Activated CD4-positive, alpha-beta T cell treated with anti-CD3 and anti-CD28 coated beads, Interleukin-10, Interleukin-2, amounts not matched to agents 100 ng/mL and 50 ng/mL, durations not matched to agents 16 hours and 8 hours (primary cell): Measurements from ENCODE around the gene AMN.

Source experiments
- DNase-seq: peaks from one replicate; pipeline ENCODE4 v3.0.0-alpha.2; 2020

AMN gene

DNA sequence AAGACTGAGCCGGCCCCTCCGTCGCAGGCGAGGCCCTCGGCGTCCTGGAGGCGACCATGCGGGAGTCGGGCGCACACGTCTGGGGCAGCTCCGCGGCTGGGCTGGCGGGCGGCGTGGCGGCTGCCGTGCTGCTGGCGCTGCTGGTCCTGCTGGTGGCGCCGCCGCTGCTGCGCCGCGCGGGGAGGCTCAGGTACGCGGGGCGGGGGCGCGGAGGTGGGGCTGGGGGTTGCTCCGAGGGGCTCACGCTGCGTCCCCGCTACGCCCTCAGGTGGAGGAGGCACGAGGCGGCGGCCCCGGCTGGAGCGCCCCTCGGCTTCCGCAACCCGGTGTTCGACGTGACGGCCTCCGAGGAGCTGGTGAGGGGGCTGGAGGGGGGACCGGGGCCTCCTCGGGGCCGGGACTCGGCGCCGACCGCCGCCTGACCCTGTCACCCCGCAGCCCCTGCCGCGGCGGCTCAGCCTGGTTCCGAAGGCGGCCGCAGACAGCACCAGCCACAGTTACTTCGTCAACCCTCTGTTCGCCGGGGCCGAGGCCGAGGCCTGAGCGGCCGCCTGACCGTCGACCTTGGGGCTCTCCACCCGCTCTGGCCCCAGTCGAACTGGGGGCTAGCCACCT, 7.8 kb downstream of the AMN start:
- no peak for DNase-seq

GRCh38 chr14:102930753-102931579, 8.5 kb downstream of the AMN start:
- DNase-seq, result no peak

- DNase-seq, result no peak
Measured at GRCh38 chr14:102931580-102932285, 9.3 kb downstream of the AMN start.

DNA sequence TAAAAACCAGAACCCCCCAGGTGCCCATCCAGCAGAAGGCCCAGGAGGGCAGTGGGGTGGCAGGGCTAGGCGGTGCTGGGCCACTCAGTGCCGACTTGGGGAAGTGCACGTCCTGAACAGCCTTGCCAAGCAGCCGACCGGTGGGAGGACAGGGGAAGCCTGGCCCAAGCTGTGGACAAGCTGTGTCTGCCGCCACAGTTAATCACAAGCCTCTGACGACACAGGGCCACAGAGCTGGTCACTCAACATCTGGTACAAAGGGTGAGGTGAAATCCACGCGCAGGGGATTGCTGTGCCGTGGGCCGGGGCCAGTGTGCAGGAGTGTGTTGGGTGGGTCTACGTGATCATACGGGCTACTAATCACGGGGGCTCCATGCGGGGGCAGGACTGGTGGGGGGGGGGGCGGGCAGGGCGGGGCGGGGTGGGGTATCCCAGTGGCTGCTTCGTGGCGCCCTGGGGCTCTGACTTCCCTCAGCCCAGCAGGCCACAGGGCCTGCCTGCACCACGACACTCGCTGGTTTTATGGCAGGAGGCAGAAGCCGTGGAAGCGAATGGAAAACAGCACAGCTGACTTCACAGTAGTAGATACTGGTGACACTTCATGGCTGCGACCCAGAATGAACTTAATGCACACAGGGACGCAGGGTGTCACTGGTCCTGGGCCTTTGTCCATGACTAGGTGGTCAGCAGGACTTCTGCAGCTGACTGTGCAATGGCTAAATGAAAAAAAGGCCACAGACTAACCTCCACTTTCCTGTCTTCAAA, 10.2 kb downstream of the AMN start:
- DNase-seq, result no peak

- DNase-seq, result no peak
Measured at GRCh38 chr14:102933618-102934231, 11.3 kb downstream of the AMN start.

DNA sequence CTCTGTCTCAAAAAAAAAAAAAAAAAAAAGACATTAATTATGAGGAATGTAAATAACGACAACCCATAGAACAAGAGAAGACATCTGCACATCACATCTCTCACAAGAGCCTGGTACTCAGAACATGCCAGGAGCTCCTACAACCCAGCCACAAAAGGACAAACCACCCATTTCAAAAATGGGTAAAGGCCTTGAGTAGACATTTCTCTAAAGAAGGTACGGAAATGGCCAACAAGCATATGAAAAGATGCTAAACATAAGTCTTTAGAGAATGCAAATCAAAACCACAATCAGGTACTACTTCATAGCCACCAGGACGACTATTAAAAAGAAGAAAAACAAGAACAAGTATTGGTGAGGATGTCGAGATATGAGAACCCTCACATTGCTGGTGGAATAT, 13.3 kb downstream of the AMN start:
- DNase-seq, result no peak

GRCh38 chr14:102937331-102938175, 15.1 kb downstream of the AMN start:
- DNase-seq, result no peak

- no peak for DNase-seq
Measured at GRCh38 chr14:102938191-102938590, 15.7 kb downstream of the AMN start.

GRCh38 chr14:102939329-102939728, 16.9 kb downstream of the AMN start:
- DNase-seq, result no peak

DNA sequence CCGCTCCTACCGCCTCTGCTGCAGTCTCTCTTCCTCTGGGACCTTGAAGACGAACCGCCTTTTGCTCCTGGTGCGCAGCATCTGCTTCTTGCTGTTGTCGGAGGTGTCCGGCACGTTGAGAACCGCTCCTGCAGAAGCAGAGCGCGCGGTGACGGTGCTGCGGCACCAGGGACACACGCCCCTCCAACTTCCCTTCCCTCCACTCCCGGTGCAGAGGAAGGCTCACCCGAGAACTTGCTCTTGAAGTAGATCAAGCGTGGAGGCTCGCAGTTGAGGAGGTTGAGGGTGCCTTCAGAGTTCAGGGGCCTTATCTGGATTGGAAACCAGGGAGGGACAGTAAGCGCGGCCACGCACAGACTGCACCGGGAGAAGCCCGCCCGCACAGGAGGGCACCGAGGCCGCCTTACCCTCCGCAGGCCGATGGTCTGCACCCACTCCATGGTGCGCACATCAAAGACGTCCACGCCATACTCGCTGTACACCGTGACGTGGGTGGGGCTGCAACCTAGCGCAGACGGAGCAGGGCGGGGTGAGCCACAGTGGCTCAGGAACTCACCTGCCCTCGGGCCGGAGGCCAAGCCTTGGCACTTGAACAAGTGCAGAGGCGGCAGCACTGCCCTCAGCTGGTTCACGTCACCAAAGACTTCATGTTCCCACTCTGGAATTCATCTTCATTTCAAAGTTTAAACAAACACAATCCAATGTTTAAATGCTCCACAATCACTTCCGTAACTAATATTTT, 17.5 kb downstream of the AMN start:
- DNase-seq, result no peak

DNA sequence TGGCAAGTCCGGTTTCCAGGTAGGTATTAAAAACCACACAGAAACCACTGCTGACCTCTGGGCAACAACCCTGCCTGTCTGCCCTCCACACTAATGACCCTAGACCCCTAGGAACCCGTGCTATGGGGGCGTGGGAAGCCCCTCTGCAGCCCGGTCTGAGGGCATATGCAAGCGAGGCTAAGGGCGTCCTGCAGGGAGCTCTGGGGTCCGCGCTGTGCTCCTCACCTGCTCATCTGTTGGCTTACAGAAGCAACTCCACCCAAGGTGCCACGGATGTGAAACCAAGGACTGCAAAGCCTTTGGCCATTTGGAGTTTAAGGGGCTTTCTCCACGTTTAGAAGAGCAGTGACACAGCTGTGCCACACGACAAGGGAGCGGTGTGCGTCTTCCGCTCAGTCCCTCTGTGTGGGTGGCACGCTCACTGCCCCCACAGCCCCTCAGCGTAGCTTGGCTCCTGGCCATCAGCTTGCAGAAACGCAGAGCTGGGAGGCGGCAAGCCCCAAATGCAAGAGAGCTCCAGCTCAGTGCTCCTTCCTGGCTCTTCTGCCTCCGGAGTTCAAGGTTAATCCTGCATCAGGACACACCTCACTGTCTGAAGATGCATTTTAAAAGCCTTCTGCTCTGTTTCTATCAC, 18.4 kb downstream of the AMN start:
- no peak for DNase-seq

- no peak for DNase-seq
Measured at GRCh38 chr14:102941419-102942011, 19.1 kb downstream of the AMN start.

DNA sequence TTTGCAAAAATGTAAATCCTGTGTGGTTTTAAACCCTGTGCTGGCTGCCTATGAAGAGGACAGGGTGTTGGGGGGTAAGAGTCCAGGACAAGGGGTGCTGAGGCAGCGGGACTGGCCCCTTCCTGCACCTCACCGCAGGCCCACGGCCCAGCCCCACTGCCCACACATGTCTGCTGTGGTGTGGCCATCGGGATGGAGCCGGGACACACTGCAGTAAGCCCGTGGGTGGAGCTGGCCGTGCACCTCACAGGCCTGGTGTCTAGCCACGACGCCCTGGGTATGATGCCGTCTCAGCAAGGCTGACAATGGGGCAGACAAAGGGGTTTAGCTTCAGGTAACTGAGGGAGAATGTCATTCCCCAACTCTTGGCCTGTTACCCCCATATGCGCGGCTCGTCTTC, 19.6 kb downstream of the AMN start:
- no peak for DNase-seq

GRCh38 chr14:102943454-102943853, 21.0 kb downstream of the AMN start:
- no peak for DNase-seq

GRCh38 chr14:102943979-102944378, 21.5 kb downstream of the AMN start:
- no peak for DNase-seq

DNA sequence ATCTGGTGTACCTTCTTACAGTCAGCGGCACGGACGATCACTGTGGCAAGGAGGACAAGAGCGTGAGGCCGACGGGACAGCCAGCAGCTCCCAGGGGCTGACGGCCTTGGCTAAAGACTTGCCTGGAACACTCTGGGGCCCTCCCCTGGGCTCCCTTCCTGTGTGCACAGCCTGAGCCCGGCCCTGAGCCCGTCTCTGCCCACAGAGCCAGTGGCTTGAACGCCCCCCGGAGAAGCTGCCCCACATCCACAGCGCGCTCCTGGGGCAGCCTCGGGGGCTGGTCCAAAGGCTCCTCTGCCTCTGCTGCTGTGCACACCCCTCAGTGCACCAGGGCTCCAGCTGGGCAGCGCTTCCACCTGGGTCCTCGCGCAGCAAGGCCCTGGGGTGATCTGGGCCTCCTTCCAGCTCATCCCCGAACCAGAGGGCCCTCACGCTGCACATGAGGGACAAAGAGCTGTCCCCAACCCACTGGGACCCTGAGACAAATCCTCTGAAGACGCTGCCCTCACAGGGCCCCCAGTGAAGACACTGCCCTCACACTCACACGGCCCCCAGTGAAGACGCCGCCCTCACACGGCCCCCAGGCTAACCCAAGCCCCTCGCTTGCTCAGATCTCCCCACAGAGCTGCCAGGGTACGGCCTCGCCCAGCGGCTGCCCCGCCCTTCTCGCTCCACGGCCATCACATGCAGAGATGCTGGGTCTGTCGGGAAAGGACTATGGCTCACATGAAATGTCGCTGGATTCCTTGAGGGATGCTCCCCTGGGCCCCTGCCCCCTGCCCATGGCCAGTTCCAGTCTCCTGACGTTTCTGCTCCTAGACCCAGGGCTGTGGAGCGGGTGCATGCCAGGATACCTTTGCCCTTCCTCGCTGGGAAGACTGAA, 22.2 kb downstream of the AMN start:
- DNase-seq, result no peak

GRCh38 chr14:102945346-102946130, 23.1 kb downstream of the AMN start:
- DNase-seq, result no peak
